Loucy (cell line): Measurements from ENCODE around the gene ADCY2.

Experiments used
- H2AFZ ChIP-seq: fragments of 200-600 bp; sonication (generic); 2 replicates; pipeline ENCODE4 v1.6.0; 2016; ENCODE audit warnings: antibody characterized with exemption, mild to moderate bottlenecking, low read length, moderate library complexity
- H3F3A ChIP-seq: fragments of 200-600 bp; 2 replicates; pipeline ENCODE4 v1.6.0; 2016; ENCODE audit warnings: antibody characterized with exemption, low read depth, mild to moderate bottlenecking
- H3K27me3 ChIP-seq: fragments of 200-600 bp; sonication (generic); 2 replicates; pipeline ENCODE4 v1.6.1; 2014; ENCODE audit warnings: low read length, mild to moderate bottlenecking; ENCODE audit not compliant: insufficient read depth, poor library complexity, severe bottlenecking
- H3K36me3 ChIP-seq: fragments of 200-600 bp; sonication (generic); 2 replicates; pipeline ENCODE4 v1.6.1; 2016; ENCODE audit warnings: low read length; ENCODE audit not compliant: insufficient read depth
- H3K4me1 ChIP-seq: fragments of 200-600 bp; sonication (generic); 2 replicates; pipeline ENCODE4 v1.5.1; 2014; ENCODE audit warnings: low read length, mild to moderate bottlenecking; ENCODE audit not compliant: insufficient read depth, poor library complexity, severe bottlenecking
- H3K4me2 ChIP-seq: fragments of 200-600 bp; sonication (generic); 2 replicates; pipeline ENCODE4 v1.6.0; 2014; ENCODE audit warnings: antibody characterized with exemption, low read length, low read depth, mild to moderate bottlenecking; ENCODE audit not compliant: poor library complexity, severe bottlenecking
- H3K4me3 ChIP-seq: fragments of 200-600 bp; sonication (generic); 2 replicates; pipeline ENCODE4 v1.5.1; 2014; ENCODE audit warnings: low read length, mild to moderate bottlenecking, mixed read lengths; ENCODE audit not compliant: poor library complexity, severe bottlenecking
- H3K79me2 ChIP-seq: fragments of 200-600 bp; sonication (generic); 2 replicates; pipeline ENCODE4 v1.6.1; 2014; ENCODE audit warnings: low read length; ENCODE audit not compliant: insufficient read depth
- H3K9ac ChIP-seq: fragments of 200-600 bp; sonication (generic); 2 replicates; pipeline ENCODE4 v1.6.0; 2014; ENCODE audit warnings: mild to moderate bottlenecking, low read depth, low read length, moderate library complexity; ENCODE audit not compliant: poor library complexity, severe bottlenecking
- H3K9me2 ChIP-seq: fragments of 200-600 bp; sonication (generic); replicated peaks from 2 replicates; pipeline ENCODE4 v1.6.1; 2016; ENCODE audit warnings: low read depth, low read length, mixed read lengths
- H3K9me3 ChIP-seq: fragments of 200-600 bp; sonication (generic); 2 replicates; pipeline ENCODE4 v1.6.1; 2014; ENCODE audit warnings: mild to moderate bottlenecking, antibody characterized with exemption, low read length, low read depth; ENCODE audit not compliant: insufficient read depth
- H4K20me1 ChIP-seq: fragments of 200-600 bp; sonication (generic); 2 replicates; pipeline ENCODE4 v1.6.0; 2014; ENCODE audit warnings: antibody characterized with exemption, low read length, mild to moderate bottlenecking; ENCODE audit not compliant: insufficient read depth, poor library complexity, severe bottlenecking
- CTCF ChIP-seq: fragments of 200-600 bp; sonication (generic); conservative IDR thresholded peaks from 2 replicates; pipeline ENCODE4 v1.5.1; 2014; ENCODE audit warnings: mild to moderate bottlenecking, antibody characterized with exemption, low read length
- EZH2phosphoT487 ChIP-seq: fragments of 200-600 bp; IDR thresholded peaks from 2 replicates; pipeline ENCODE4 v1.6.1; 2018; ENCODE audit warnings: antibody characterized with exemption, mild to moderate bottlenecking, moderate library complexity, borderline replicate concordance

Gene ADCY2

DNA sequence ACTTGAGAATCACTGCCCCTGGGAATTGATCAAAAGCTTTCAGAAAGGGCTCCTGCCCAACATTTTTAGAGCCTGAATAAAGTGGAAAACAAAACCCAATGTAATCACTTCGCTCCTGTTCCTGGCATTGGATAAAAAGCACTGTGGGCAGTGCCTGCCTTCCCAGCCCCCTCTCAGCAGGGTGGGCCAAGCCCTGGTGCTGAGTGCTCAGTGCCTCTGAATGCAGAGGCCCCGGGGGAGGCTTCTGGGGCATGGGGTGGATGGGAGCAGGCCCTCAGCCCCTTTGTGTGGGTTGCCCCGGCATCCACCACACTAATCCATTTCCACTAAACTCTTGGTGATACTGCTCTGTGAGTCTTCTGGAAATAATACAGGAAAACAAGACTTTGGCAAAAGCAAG is 399.4 kb downstream of the ADCY2 start:
- no peak overlapping the region for H3K4me3 ChIP-seq
- no peaks in the 10 kb centered on the region for H3K9me2 ChIP-seq
- H3K36me3 ChIP-seq: no peaks in the 10 kb centered on the region
- no peak for TF ChIP-seq EZH2phosphoT487
- TF ChIP-seq CTCF: no peak
- H4K20me1 ChIP-seq: no peaks in the 10 kb centered on the region
- H3K9me3 ChIP-seq: no peaks in the 10 kb centered on the region
- no peak overlapping the region for H3K4me2 ChIP-seq
- no peaks in the 10 kb centered on the region for H3K4me1 ChIP-seq
- H3K79me2 ChIP-seq: no peaks in the 10 kb centered on the region
- peaks cover 18% of the 10 kb centered on the region for H3K27me3 ChIP-seq
- no peak overlapping the region for H3K9ac ChIP-seq
- no peaks in the 10 kb centered on the region for H3F3A ChIP-seq
- no peak overlapping the region for H2AFZ ChIP-seq

GRCh38 chr5:7801891-7802614 is 406.1 kb downstream of the ADCY2 start:
- no peaks in the 10 kb centered on the region for H3F3A ChIP-seq
- no peaks in the 10 kb centered on the region for H3K79me2 ChIP-seq
- no peaks in the 10 kb centered on the region for H3K9me2 ChIP-seq
- H3K4me1 ChIP-seq: no peaks in the 10 kb centered on the region
- H3K4me2 ChIP-seq: no peak overlapping the region
- no peak overlapping the region for H2AFZ ChIP-seq
- H3K9me3 ChIP-seq: no peaks in the 10 kb centered on the region
- no peak for TF ChIP-seq CTCF
- TF ChIP-seq EZH2phosphoT487: no peak
- no peaks in the 10 kb centered on the region for H3K36me3 ChIP-seq
- no peak overlapping the region for H3K9ac ChIP-seq
- H3K27me3 ChIP-seq: peaks cover 5% of the 10 kb centered on the region
- no peaks in the 10 kb centered on the region for H4K20me1 ChIP-seq
- H3K4me3 ChIP-seq: no peak overlapping the region

- H3K9ac ChIP-seq: no peak overlapping the region
- H3K9me3 ChIP-seq: no peaks in the 10 kb centered on the region
- H3K4me2 ChIP-seq: no peak overlapping the region
- H3K4me3 ChIP-seq: no peak overlapping the region
- H3K27me3 ChIP-seq: no peaks in the 10 kb centered on the region
- H3K9me2 ChIP-seq: no peaks in the 10 kb centered on the region
- no peaks in the 10 kb centered on the region for H3K36me3 ChIP-seq
- no peaks in the 10 kb centered on the region for H3K4me1 ChIP-seq
- H3F3A ChIP-seq: no peaks in the 10 kb centered on the region
- H4K20me1 ChIP-seq: no peaks in the 10 kb centered on the region
- H3K79me2 ChIP-seq: no peaks in the 10 kb centered on the region
- no peak overlapping the region for H2AFZ ChIP-seq
- TF ChIP-seq EZH2phosphoT487: no peak
- TF ChIP-seq CTCF: no peak
Measured at GRCh38 chr5:7802855-7803254, 406.9 kb downstream of the ADCY2 start.
